ENCODE results near the gene ARAP2. TPM values are rescaled to one million over a fixed set of nuclear protein-coding genes. Genes with fewer than 3 reads are reported as not detected.

ARAP2 gene
- total and polyA plus RNA-seq, 2 of the 13 experiments (the other 11 are each of a cell fraction or from before 2014, with no cell fraction given): 0.37 to 1.4 TPM

DNA sequence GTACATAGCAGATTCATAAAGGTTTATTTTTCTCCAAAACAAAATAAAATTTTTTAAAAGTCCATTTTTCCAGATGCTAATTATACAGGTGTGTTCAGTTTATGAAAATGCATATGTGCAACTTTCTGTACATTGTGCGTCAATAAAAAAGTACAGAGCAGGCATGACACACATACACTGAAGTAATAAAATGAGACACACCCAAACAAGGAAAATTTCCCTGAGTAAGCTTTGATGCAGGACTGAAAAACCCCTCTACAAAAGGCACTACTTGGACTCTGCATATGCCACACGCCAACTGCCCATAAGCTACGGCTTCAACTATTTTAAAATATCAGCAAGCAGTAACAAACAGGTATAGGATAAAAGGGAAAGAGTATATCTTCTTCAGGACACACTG, 13.8 kb downstream of the ARAP2 start:
- ChIA-PET CTCF (ENCODE audit: low intra/inter-chr PET ratio, low total read pairs) (no interaction called here), POLR2A (no interaction called here)
- H3K36me3 ChIP-seq (replicated peaks in 1 of 2; ENCODE audit: control insufficient read depth in 1 of 2, insufficient read depth in 2 of 2, low read length in 2 of 2): no peaks in the 10 kb centered on the region
- ATAC-seq (no peak), DNase-seq (ENCODE audit: low spot score) (no peak), FAIRE-seq (no peak)
- H3K27me3 ChIP-seq (ENCODE audit: control insufficient read depth in 1 of 2, insufficient read depth in 2 of 2, low read length in 2 of 2): no peaks in the 10 kb centered on the region
- no TSS peak for BruUV-seq (replicated peaks)
- intact Hi-C loops (cut with micrococcal nuclease; ENCODE audit: unreplicated experiment) (no loop called here), in situ Hi-C loops (cut with HindIII; ENCODE audit: extremely low pct_ligation_motif_present, low pct_unique_long_range_greater_than_20kb) (no loop called here)
- no peaks in the 10 kb centered on the region for H3K9me3 ChIP-seq (ENCODE audit: low read length)
- no peak for TF ChIP-seq ZNF530 (CRISPR knock-in tag; IDR thresholded peaks at IDR 0.05; ENCODE audit: low read depth)
- TF ChIP-seq, protein P1, sequence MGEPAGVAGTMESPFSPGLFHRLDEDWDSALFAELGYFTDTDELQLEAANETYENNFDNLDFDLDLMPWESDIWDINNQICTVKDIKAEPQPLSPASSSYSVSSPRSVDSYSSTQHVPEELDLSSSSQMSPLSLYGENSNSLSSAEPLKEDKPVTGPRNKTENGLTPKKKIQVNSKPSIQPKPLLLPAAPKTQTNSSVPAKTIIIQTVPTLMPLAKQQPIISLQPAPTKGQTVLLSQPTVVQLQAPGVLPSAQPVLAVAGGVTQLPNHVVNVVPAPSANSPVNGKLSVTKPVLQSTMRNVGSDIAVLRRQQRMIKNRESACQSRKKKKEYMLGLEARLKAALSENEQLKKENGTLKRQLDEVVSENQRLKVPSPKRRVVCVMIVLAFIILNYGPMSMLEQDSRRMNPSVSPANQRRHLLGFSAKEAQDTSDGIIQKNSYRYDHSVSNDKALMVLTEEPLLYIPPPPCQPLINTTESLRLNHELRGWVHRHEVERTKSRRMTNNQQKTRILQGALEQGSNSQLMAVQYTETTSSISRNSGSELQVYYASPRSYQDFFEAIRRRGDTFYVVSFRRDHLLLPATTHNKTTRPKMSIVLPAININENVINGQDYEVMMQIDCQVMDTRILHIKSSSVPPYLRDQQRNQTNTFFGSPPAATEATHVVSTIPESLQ (CRISPR knock-in tag; conservative IDR thresholded peaks at IDR 0.05): no peak
- no peak for TF ChIP-seq ZNF773 (CRISPR knock-in tag; IDR thresholded peaks at IDR 0.05; ENCODE audit: borderline replicate concordance)
- TF ChIP-seq BRF2 (CRISPR knock-in tag; IDR thresholded peaks at IDR 0.05): no peak
- TF ChIP-seq, protein P2, sequence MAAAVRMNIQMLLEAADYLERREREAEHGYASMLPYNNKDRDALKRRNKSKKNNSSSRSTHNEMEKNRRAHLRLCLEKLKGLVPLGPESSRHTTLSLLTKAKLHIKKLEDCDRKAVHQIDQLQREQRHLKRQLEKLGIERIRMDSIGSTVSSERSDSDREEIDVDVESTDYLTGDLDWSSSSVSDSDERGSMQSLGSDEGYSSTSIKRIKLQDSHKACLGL (CRISPR knock-in tag; IDR thresholded peaks at IDR 0.05): no peak
- TF ChIP-seq ZNF205 (CRISPR knock-in tag; IDR thresholded peaks at IDR 0.05): no peak
- TF ChIP-seq NFATC3 (CRISPR knock-in tag; IDR thresholded peaks at IDR 0.05): no peak
- TF ChIP-seq HNRNPUL1 (IDR thresholded peaks at IDR 0.05; ENCODE audit: low read depth, low read length): no peak
- TF ChIP-seq XRCC5 (optimal IDR thresholded peaks at IDR 0.05; ENCODE audit: low read length): no peak
- TF ChIP-seq ZKSCAN8 (CRISPR knock-in tag; IDR thresholded peaks at IDR 0.05; ENCODE audit: borderline replicate concordance): no peak
- TF ChIP-seq BRD4 (CRISPR knock-in tag; IDR thresholded peaks at IDR 0.05): no peak
- TF ChIP-seq SSRP1 (CRISPR knock-in tag; IDR thresholded peaks at IDR 0.05): no peak
- TF ChIP-seq ZMYM3 (CRISPR knock-in tag; IDR thresholded peaks at IDR 0.05): no peak
- no peak for TF ChIP-seq POLR2A (IDR thresholded peaks at IDR 0.05; ENCODE audit: insufficient read depth in 1 of 2, low read depth in 2 of 2, low read length in 2 of 2)
- TF ChIP-seq ZNF430 (CRISPR knock-in tag; IDR thresholded peaks at IDR 0.05): no peak
- TF ChIP-seq, protein P3, sequence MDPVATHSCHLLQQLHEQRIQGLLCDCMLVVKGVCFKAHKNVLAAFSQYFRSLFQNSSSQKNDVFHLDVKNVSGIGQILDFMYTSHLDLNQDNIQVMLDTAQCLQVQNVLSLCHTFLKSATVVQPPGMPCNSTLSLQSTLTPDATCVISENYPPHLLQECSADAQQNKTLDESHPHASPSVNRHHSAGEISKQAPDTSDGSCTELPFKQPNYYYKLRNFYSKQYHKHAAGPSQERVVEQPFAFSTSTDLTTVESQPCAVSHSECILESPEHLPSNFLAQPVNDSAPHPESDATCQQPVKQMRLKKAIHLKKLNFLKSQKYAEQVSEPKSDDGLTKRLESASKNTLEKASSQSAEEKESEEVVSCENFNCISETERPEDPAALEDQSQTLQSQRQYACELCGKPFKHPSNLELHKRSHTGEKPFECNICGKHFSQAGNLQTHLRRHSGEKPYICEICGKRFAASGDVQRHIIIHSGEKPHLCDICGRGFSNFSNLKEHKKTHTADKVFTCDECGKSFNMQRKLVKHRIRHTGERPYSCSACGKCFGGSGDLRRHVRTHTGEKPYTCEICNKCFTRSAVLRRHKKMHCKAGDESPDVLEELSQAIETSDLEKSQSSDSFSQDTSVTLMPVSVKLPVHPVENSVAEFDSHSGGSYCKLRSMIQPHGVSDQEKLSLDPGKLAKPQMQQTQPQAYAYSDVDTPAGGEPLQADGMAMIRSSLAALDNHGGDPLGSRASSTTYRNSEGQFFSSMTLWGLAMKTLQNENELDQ (CRISPR knock-in tag; IDR thresholded peaks at IDR 0.05; ENCODE audit: borderline replicate concordance): no peak
- TF ChIP-seq HDAC1 (CRISPR knock-in tag; IDR thresholded peaks at IDR 0.05): no peak
- no peak for TF ChIP-seq ZNF230 (CRISPR knock-in tag; IDR thresholded peaks at IDR 0.05)
- TF ChIP-seq ZNF20 (CRISPR knock-in tag; IDR thresholded peaks at IDR 0.05): no peak
- no peak for TF ChIP-seq STAG1 (CRISPR knock-in tag; IDR thresholded peaks at IDR 0.05)
- H2AFZ ChIP-seq (ENCODE audit: low read length): no peak overlapping the region
- H3K4me2 ChIP-seq (ENCODE audit: low read depth, low read length): no peak overlapping the region
- no peak overlapping the region for H3K9ac ChIP-seq (ENCODE audit: insufficient read depth, low read depth, low read length)
- peaks cover 4% of the 10 kb centered on the region for H3K4me1 ChIP-seq (ENCODE audit: insufficient read depth, low read length)
- no peaks in the 10 kb centered on the region for H4K20me1 ChIP-seq (ENCODE audit: insufficient read depth, low read length)
- no peak overlapping the region for H3K4me3 ChIP-seq (replicated peaks in 1 of 3; ENCODE audit: insufficient read depth in 1 of 3, low read depth in 2 of 3, low read length in 3 of 3)
- no peaks in the 10 kb centered on the region for H3K79me2 ChIP-seq (ENCODE audit: insufficient read depth, low read length)
- 80% methylated on average over 3 of the region's 3 CpGs for WGBS (ENCODE audit: low lambda C conversion rate)
- no peak overlapping the region for H3K27ac ChIP-seq (ENCODE audit: extremely low read length, insufficient read depth, low read length)
